HG02678 (cell line): ENCODE measurements around the gene ASB2.

Experiments
- ATAC-seq: cut with Tn5 transposase; IDR thresholded peaks from one replicate; pipeline ENCODE4 v1.9.1; 2021; ENCODE audit warnings: mild to moderate bottlenecking, moderate library complexity; ENCODE audit not compliant: unreplicated experiment

ASB2 gene

GRCh38 chr14:93980456-93981201 is 4.3 kb upstream of the ASB2 start:
- ATAC-seq: no peak

GRCh38 chr14:93978735-93979134 is 2.4 kb upstream of the ASB2 start:
- no peak for ATAC-seq

- peak; percentile 61 for ATAC-seq
Measured at GRCh38 chr14:93977790-93978581, 1.6 kb upstream of the ASB2 start.

GRCh38 chr14:93977171-93977570 is 801 bp upstream of the ASB2 start:
- ATAC-seq: no peak

GRCh38 chr14:93975791-93976476 is 436 bp downstream of the ASB2 start:
- peak; percentile 59 for ATAC-seq

- ATAC-seq: no peak
Measured at GRCh38 chr14:93974833-93975232, 1.5 kb downstream of the ASB2 start.

- no peak for ATAC-seq
Measured at GRCh38 chr14:93974299-93974698, 2.1 kb downstream of the ASB2 start.

- ATAC-seq: no peak
Measured at GRCh38 chr14:93973607-93974006, 2.8 kb downstream of the ASB2 start.

- ATAC-seq: no peak
Measured at GRCh38 chr14:93972618-93973205, 3.7 kb downstream of the ASB2 start.

GRCh38 chr14:93971635-93972027 is 4.7 kb downstream of the ASB2 start:
- no peak for ATAC-seq

- ATAC-seq: peak; percentile 37
Measured at GRCh38 chr14:93970965-93971634, 5.3 kb downstream of the ASB2 start.

GRCh38 chr14:93970585-93970964 is 5.8 kb downstream of the ASB2 start:
- ATAC-seq: peak; percentile 29

- ATAC-seq: peak; percentile 23
Measured at GRCh38 chr14:93969082-93969828, 7.1 kb downstream of the ASB2 start.

GRCh38 chr14:93967637-93968250 is 8.6 kb downstream of the ASB2 start:
- peak; percentile 39 for ATAC-seq

GRCh38 chr14:93965946-93966474 is 10.4 kb downstream of the ASB2 start:
- ATAC-seq: no peak

- ATAC-seq: no peak
Measured at GRCh38 chr14:93965287-93965821, 11.0 kb downstream of the ASB2 start.

- ATAC-seq: no peak
Measured at GRCh38 chr14:93964820-93965286, 11.5 kb downstream of the ASB2 start.

GRCh38 chr14:93964281-93964680 is 12.1 kb downstream of the ASB2 start:
- ATAC-seq: no peak

GRCh38 chr14:93963692-93964091 is 12.7 kb downstream of the ASB2 start:
- ATAC-seq: no peak
